Liver (tissue), 9 donors: ENCODE results near the gene TMC1. TPM values are rescaled to one million over a fixed set of nuclear protein-coding genes. Genes with fewer than 3 reads are reported as not detected.

Source experiments
- DNase-seq: peaks from one replicate; pipeline ENCODE4 v3.0.0-alpha.2; 2017; ENCODE audit warnings: low spot score
- H3K27ac ChIP-seq, 2 donors: one replicate each; pipeline ENCODE4 v1.7.0; 2013; ENCODE audit warnings: inconsistent platforms in 2 of 2, low read length in 2 of 2, control low read depth in 1 of 2, low read depth in 1 of 2, mild to moderate bottlenecking in 1 of 2
- H3K27me3 ChIP-seq, 4 donors: one replicate each; pipeline versions ENCODE4 v1.6.1 to v1.7.0; 2013; ENCODE audit warnings: low read length in 3 of 4, inconsistent platforms in 1 of 4, mild to moderate bottlenecking in 1 of 4, moderate library complexity in 1 of 4; ENCODE audit not compliant: control insufficient read depth in 4 of 4, insufficient read depth in 4 of 4
- H3K36me3 ChIP-seq, 4 donors: one replicate each; pipeline versions ENCODE4 v1.6.1 to v1.7.0; 2013; ENCODE audit warnings: low read length in 3 of 4, mild to moderate bottlenecking in 3 of 4, low read depth in 1 of 4, moderate library complexity in 1 of 4; ENCODE audit not compliant: control insufficient read depth in 4 of 4, insufficient read depth in 3 of 4
- H3K4me1 ChIP-seq, 4 donors: one replicate each; pipeline versions ENCODE4 v1.6.1 to v1.7.0; 2013; ENCODE audit warnings: low read length in 3 of 4, mild to moderate bottlenecking in 3 of 4, moderate library complexity in 1 of 4; ENCODE audit not compliant: control insufficient read depth in 4 of 4, insufficient read depth in 4 of 4
- H3K4me3 ChIP-seq, 3 donors: one replicate each; pipeline versions ENCODE4 v1.6.1 to v1.7.0; 2013; ENCODE audit warnings: low read length in 3 of 3, control low read depth in 1 of 3, low read depth in 1 of 3, mild to moderate bottlenecking in 1 of 3
- H3K9ac ChIP-seq, 2 donors: one replicate each; pipeline ENCODE4 v1.7.0; 2013; ENCODE audit warnings: low read length in 2 of 2, mild to moderate bottlenecking in 2 of 2, moderate library complexity in 2 of 2, control low read depth in 1 of 2, low read depth in 1 of 2
- H3K9me3 ChIP-seq, 4 donors: one replicate each; pipeline versions ENCODE4 v1.6.1 to v1.7.0; 2013; ENCODE audit warnings: low read length in 3 of 4; ENCODE audit not compliant: control insufficient read depth in 4 of 4
- ATF3 ChIP-seq: IDR thresholded peaks from 2 replicates; pipeline ENCODE4 v1.6.1; 2016; ENCODE audit warnings: antibody characterized with exemption
- CTCF ChIP-seq: fragments of 150-350 bp; IDR thresholded peaks from 2 replicates; pipeline ENCODE4 v1.5.1; 2017; ENCODE audit warnings: improper control_type of control experiment, low read depth, low read length; ENCODE audit not compliant: missing input control
- EGR1 ChIP-seq, 2 donors: IDR thresholded peaks; 2 replicates each; pipeline ENCODE4 v1.6.1; 2016 to 2018; ENCODE audit warnings: antibody characterized with exemption in 2 of 2, low read depth in 2 of 2
- FOXA1 ChIP-seq: IDR thresholded peaks from 2 replicates; pipeline ENCODE4 v1.6.1; 2016; ENCODE audit warnings: antibody characterized with exemption
- FOXA2 ChIP-seq: IDR thresholded peaks from 2 replicates; pipeline ENCODE4 v1.6.1; 2016; ENCODE audit warnings: antibody characterized with exemption
- GABPA ChIP-seq, 2 donors: IDR thresholded peaks in 1 of 2; conservative IDR thresholded peaks in 1 of 2; 2 replicates each; pipeline ENCODE4 v1.6.1; 2016; ENCODE audit warnings: antibody characterized with exemption in 2 of 2, mild to moderate bottlenecking in 1 of 2, moderate library complexity in 1 of 2
- HNF4A ChIP-seq, 2 donors: conservative IDR thresholded peaks; 2 replicates each; pipeline ENCODE4 v1.6.1; 2016; ENCODE audit warnings: antibody characterized with exemption in 2 of 2, mild to moderate bottlenecking in 2 of 2
- HNF4G ChIP-seq: IDR thresholded peaks from 2 replicates; pipeline ENCODE4 v1.6.1; 2016; ENCODE audit warnings: antibody characterized with exemption
- JUND ChIP-seq, 2 donors: IDR thresholded peaks; 2 replicates each; pipeline ENCODE4 v1.6.1; 2016; ENCODE audit warnings: antibody characterized with exemption in 2 of 2
- MAX ChIP-seq: IDR thresholded peaks from 2 replicates; pipeline ENCODE4 v1.6.1; 2016; ENCODE audit warnings: antibody characterized with exemption
- NR2F2 ChIP-seq: IDR thresholded peaks from 2 replicates; pipeline ENCODE4 v1.6.1; 2016; ENCODE audit warnings: antibody characterized with exemption
- RAD21 ChIP-seq, 2 donors: IDR thresholded peaks; 2 replicates each; pipeline ENCODE4 v1.6.1; 2016; ENCODE audit warnings: antibody characterized with exemption in 2 of 2, mild to moderate bottlenecking in 2 of 2
- REST ChIP-seq: IDR thresholded peaks from 2 replicates; pipeline ENCODE4 v1.6.1; 2016; ENCODE audit warnings: antibody characterized with exemption, mild to moderate bottlenecking
- RXRA ChIP-seq, 2 donors: IDR thresholded peaks; 2 replicates each; pipeline ENCODE4 v1.6.1; 2017 to 2018; ENCODE audit warnings: antibody characterized with exemption in 2 of 2, mild to moderate bottlenecking in 1 of 2
- SP1 ChIP-seq: IDR thresholded peaks from 2 replicates; pipeline ENCODE4 v1.6.1; 2018; ENCODE audit warnings: antibody characterized with exemption, mild to moderate bottlenecking
- TAF1 ChIP-seq: conservative IDR thresholded peaks from 2 replicates; pipeline ENCODE4 v1.6.1; 2016; ENCODE audit warnings: antibody characterized with exemption, mild to moderate bottlenecking
- YY1 ChIP-seq: IDR thresholded peaks from 2 replicates; pipeline ENCODE4 v1.6.1; 2016; ENCODE audit warnings: antibody characterized with exemption, mild to moderate bottlenecking
- ZBTB33 ChIP-seq: IDR thresholded peaks from 2 replicates; pipeline ENCODE4 v1.6.1; 2016; ENCODE audit warnings: antibody characterized with exemption
- WGBS: extraction: QIAGEN DNeasy Blood & Tissue Kit; methylation state at CpG from one replicate; pipeline ENCODE4 v1.1.7; 2013; 5-methylcytosine and 5-hydroxymethylcytosine counted together
- polyA plus RNA-seq, 2 donors: library from polyadenylated mRNA; stranded (reverse) in 1 of 2; unstranded in 1 of 2; fragments of 200-250 nt in 1 of 2; fragments of >200 nt in 1 of 2; fragmentation: Nextera tagmentation in 1 of 2; extraction: Ambion mirVana in 1 of 2; gene quantifications; one replicate each; pipeline versions ENCODE4 v1.2.1 to v1.2.3, GENCODE V29; 2013 to 2015
- total RNA-seq, 2 donors: library from RNA; depleted of rRNA; stranded (reverse); fragments of >200 nt; gene quantifications; one replicate each; pipeline ENCODE4 v1.2.3, GENCODE V29; 2014
- donor health status: healthy.
- donor health status: healthy.
- donor health status: healthy.
- donor health status: healthy.
- donor health status: healthy.

TMC1 gene
- total and polyA plus RNA-seq, 4 donors: 0.09 TPM; not detected in 3

- TF ChIP-seq SP1: no peak
- no peak for TF ChIP-seq NR2F2
- no peak for TF ChIP-seq MAX
- TF ChIP-seq RXRA (IDR thresholded peaks at IDR 0.05): no peak
- no peak for TF ChIP-seq GABPA (IDR thresholded peaks at IDR 0.05 in 1 of 2, conservative IDR thresholded peaks at IDR 0.05 in 1 of 2)
- no peak for TF ChIP-seq ATF3
- no peak for TF ChIP-seq CTCF
- no peak for TF ChIP-seq YY1
- TF ChIP-seq FOXA2: no peak
- TF ChIP-seq REST: no peak
- TF ChIP-seq RAD21 (IDR thresholded peaks at IDR 0.05): no peak
- no peak for TF ChIP-seq HNF4A (conservative IDR thresholded peaks at IDR 0.05)
- no peak for TF ChIP-seq HNF4G
- TF ChIP-seq ZBTB33: no peak
- TF ChIP-seq FOXA1: no peak
- TF ChIP-seq EGR1 (IDR thresholded peaks at IDR 0.05; ENCODE audit: low read depth in 2 of 2): no peak
- no peak for TF ChIP-seq JUND (IDR thresholded peaks at IDR 0.05)
- TF ChIP-seq TAF1: no peak
- no peak overlapping the region for H3K27ac ChIP-seq
Measured at GRCh38 chr9:72827950-72828731, 306.7 kb downstream of the TMC1 start.

More at GRCh38 chr9:72827950-72828731, 306.7 kb downstream of the TMC1 start:
- H3K9me3 ChIP-seq: no peaks in the 10 kb centered on the region
- no peak overlapping the region for H3K4me3 ChIP-seq
- no peak for DNase-seq
- 76% methylated on average over 2 of the region's 2 CpGs for WGBS
- no peaks in the 10 kb centered on the region for H3K27me3 ChIP-seq
- no peak overlapping the region for H3K9ac ChIP-seq
- no peaks in the 10 kb centered on the region for H3K4me1 ChIP-seq
- H3K36me3 ChIP-seq: no peaks in the 10 kb centered on the region
